PC-3 (cell line): ENCODE data around the gene SHANK2. TPM values are rescaled to one million over a fixed set of nuclear protein-coding genes. Genes with fewer than 3 reads are reported as not detected.

Experiments
- ATAC-seq: fragments of 200-7000 bp; cut with Tn5 transposase; 2 replicates; pipeline ENCODE4 v1.9.1; 2020; ENCODE audit warnings: mild to moderate bottlenecking, moderate library complexity
- BruUV-seq: library from RNA; stranded (reverse); fragments of 400-500 nt; replicated peaks from 2 replicates; lab custom pipeline; 2021; lab: Mats Ljungman, UMichigan
- CTCF ChIA-PET: fragments of 300-600 bp; sonication (Branson Sonifier 250); formaldehyde crosslinking; loops from one replicate; lab custom pipeline; 2022; ENCODE audit warnings: antibody characterized with exemption; lab: Charles Lee
- POLR2A ChIA-PET: fragments of 300-600 bp; sonication (Branson Sonifier 250); formaldehyde crosslinking; loops from one replicate; lab custom pipeline; 2022; ENCODE audit warnings: antibody characterized with exemption; ENCODE audit not compliant: unreplicated experiment; lab: Charles Lee
- DNase-seq: peaks from one replicate; pipeline ENCODE4 v3.0.0-alpha.2; 2015
- H2AFZ ChIP-seq: fragments of 300-600 bp; sonication (generic); 2 replicates; pipeline ENCODE4 v1.6.0; 2016; ENCODE audit warnings: antibody characterized with exemption, low read length
- H3F3A ChIP-seq: fragments of 300-600 bp; sonication (generic); one replicate; pipeline ENCODE4 v1.6.0; 2017; ENCODE audit warnings: antibody characterized with exemption, low read length, control low read depth, mild to moderate bottlenecking; ENCODE audit not compliant: unreplicated experiment
- H3K27ac ChIP-seq: fragments of 300-600 bp; sonication (generic); 2 replicates; pipeline ENCODE4 v1.5.1; 2016; ENCODE audit warnings: mild to moderate bottlenecking, low read length
- H3K27me3 ChIP-seq: fragments of 300-600 bp; sonication (generic); 2 replicates; pipeline ENCODE4 v1.6.1; 2016; ENCODE audit warnings: low read length, mixed read lengths
- H3K36me3 ChIP-seq: fragments of 300-600 bp; sonication (generic); 2 replicates; pipeline ENCODE4 v1.6.1; 2016; ENCODE audit warnings: low read depth, mixed run types, low read length, mixed read lengths
- H3K4me1 ChIP-seq: fragments of 300-600 bp; sonication (generic); 2 replicates; pipeline ENCODE4 v1.5.1; 2016; ENCODE audit warnings: low read length; ENCODE audit not compliant: insufficient read depth
- H3K4me2 ChIP-seq: fragments of 300-600 bp; sonication (generic); 2 replicates; pipeline ENCODE4 v1.6.0; 2016; ENCODE audit warnings: low read length
- H3K4me3 ChIP-seq: fragments of 300-600 bp; sonication (generic); 2 replicates; pipeline ENCODE4 v1.5.1; 2016; ENCODE audit warnings: mild to moderate bottlenecking, low read length, mixed read lengths
- H3K79me2 ChIP-seq: fragments of 300-600 bp; sonication (generic); 2 replicates; pipeline ENCODE4 v1.6.1; 2017; ENCODE audit warnings: low read length, mixed read lengths
- H3K9ac ChIP-seq: fragments of 300-600 bp; sonication (generic); 2 replicates; pipeline ENCODE4 v1.6.0; 2016; ENCODE audit warnings: mild to moderate bottlenecking, low read length
- H3K9me2 ChIP-seq: fragments of 300-600 bp; sonication (generic); replicated peaks from 2 replicates; pipeline ENCODE4 v1.6.1; 2016; ENCODE audit warnings: mixed run types, low read length, mixed read lengths
- H3K9me3 ChIP-seq: fragments of 300-600 bp; sonication (generic); 2 replicates; pipeline ENCODE4 v1.6.1; 2016; ENCODE audit warnings: low read length, mixed read lengths
- H4K20me1 ChIP-seq: fragments of 300-600 bp; sonication (generic); 2 replicates; pipeline ENCODE4 v1.6.1; 2016; ENCODE audit warnings: low read length, mixed read lengths
- CTCF ChIP-seq: fragments of 300-600 bp; sonication (generic); conservative IDR thresholded peaks from 2 replicates; pipeline ENCODE4 v1.5.1; 2017; ENCODE audit warnings: antibody characterized with exemption, low read depth, mild to moderate bottlenecking, low read length
- EZH2 ChIP-seq: fragments of 300-600 bp; sonication (generic); IDR thresholded peaks from one replicate; pipeline ENCODE4 v1.6.1; 2017; ENCODE audit warnings: antibody characterized with exemption, mild to moderate bottlenecking, low read length; ENCODE audit not compliant: unreplicated experiment
- EZH2phosphoT487 ChIP-seq: fragments of 300-600 bp; sonication (generic); IDR thresholded peaks from 2 replicates; pipeline ENCODE4 v1.6.1; 2018; ENCODE audit warnings: mild to moderate bottlenecking, antibody characterized with exemption, low read length, borderline replicate concordance
- intact Hi-C: fragments of 100-400 bp; cut with micrococcal nuclease; formaldehyde crosslinking; loops from 2 replicates; pipeline ENCODE4 v1.9.0; 2023
- total RNA-seq: library from RNA; depleted of rRNA; stranded (reverse); fragments of >200 nt; gene quantifications from 2 replicates; pipeline ENCODE4 v1.2.3, GENCODE V29; 2014

Gene SHANK2
- total RNA-seq, 1 experiment from 2014 or later: 45.0 TPM

DNA sequence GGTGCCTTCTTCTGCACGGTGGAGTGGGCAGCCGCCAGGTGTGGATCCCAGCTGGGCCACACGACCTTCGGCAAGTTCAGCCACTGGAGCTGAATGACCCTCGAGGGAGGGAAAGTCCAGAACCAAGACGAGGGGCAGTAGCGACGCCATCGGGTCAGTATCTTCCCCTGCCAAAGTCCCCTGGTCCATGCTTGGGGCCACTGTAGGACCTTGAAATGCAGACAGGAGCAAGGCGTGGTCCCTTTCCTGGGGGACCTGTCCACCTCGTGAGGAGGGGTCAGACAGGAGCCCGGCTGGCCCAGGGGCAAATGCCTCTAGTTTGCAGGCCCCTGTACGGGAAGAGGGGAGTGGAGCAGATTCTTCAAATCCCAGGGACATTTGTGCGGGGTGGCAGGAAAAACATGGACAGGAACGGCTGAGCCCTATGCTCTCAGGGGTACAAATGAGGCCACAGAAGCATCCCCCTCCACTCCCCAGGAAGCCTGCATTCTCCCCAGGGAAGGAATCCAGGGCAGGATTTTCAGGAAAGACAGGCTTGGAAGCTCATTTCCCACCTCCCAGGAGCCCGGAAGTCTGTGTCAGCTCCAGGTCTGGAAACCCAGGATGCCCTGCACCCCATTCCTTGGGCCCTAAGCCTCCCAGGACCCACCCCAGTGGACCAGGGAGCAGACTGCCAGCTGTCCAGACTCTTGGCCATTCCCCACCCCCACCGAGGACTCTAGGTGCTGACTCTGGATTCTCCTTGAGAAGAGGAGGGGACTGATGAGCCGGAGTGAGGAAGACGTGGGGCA lies 6.6 kb downstream of the SHANK2 start:
- Histone ChIP-seq H3K9me2 (no peaks in the 10 kb centered on the region), H3K4me2 (no peak overlapping the region), H3K9ac (no peak overlapping the region), H3K27ac (no peak overlapping the region), H4K20me1 (peaks cover 6% of the 10 kb centered on the region; the same call in 1 of the 2 replicates), H3K4me1 (peaks cover 7% of the 10 kb centered on the region), H3K27me3 (no peaks in the 10 kb centered on the region), H3F3A (no peaks in the 10 kb centered on the region), H2AFZ (no peak overlapping the region), H3K9me3 (no peaks in the 10 kb centered on the region), H3K79me2 (peaks cover 76% of the 10 kb centered on the region), H3K4me3 (no peak overlapping the region), H3K36me3 (no peaks in the 10 kb centered on the region)
- ATAC-seq: no peak
- ChIA-PET POLR2A (no interaction called here), CTCF (no interaction called here)
- no TSS peak for BruUV-seq
- DNase-seq: no peak
- intact Hi-C loops: no loop called here
- no peak for TF ChIP-seq EZH2phosphoT487

DNA sequence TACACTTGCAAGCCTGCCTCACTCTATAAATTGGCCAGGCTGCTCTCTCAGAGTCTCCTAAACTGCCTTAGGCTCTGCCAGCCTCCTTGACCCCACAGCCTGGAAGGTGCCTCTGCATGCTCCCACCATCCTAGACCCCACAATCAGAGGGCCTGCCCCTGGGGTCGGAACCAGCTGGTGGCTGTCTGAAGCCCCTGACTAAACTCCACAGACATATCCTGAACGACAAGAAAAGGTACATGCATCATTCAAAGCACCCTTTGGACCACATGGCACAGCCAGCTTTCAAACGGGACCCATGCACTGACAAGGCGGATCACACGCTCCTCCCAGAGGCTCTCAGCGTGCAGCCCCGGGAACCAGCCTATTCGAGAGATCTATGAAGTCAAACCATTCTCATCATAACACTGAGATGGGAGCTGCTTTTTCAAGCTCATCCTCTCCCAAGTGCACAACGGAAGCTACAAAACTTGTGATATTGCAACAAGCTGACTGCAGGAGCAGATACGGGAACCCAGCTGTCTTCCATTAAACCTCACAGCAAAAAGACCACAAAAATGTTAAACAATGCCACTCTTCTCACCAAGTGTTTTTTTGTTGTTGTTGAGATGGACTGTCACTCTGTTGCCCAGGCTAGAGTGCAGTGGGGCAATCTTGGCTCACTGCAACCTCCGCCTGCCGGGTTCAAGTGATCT lies 8.1 kb downstream of the SHANK2 start:
- no peaks in the 10 kb centered on the region for H3F3A ChIP-seq
- no peak overlapping the region for H2AFZ ChIP-seq
- no peak for DNase-seq
- H3K4me2 ChIP-seq: no peak overlapping the region
- peaks cover 60% of the 10 kb centered on the region for H3K79me2 ChIP-seq
- H3K9me3 ChIP-seq: no peaks in the 10 kb centered on the region
- H3K4me3 ChIP-seq: no peak overlapping the region
- H3K36me3 ChIP-seq: peaks cover 3% of the 10 kb centered on the region; the same call in 1 of the 2 replicates
- TF ChIP-seq CTCF: no peak
- no peak for TF ChIP-seq EZH2phosphoT487
- TF ChIP-seq EZH2: no peak
- CTCF ChIA-PET: no interaction called here
- no peaks in the 10 kb centered on the region for H4K20me1 ChIP-seq
- no peak overlapping the region for H3K27ac ChIP-seq
- ATAC-seq: no peak
- H3K27me3 ChIP-seq: no peaks in the 10 kb centered on the region
- H3K9ac ChIP-seq: no peak overlapping the region
- H3K9me2 ChIP-seq: no peaks in the 10 kb centered on the region
- no peaks in the 10 kb centered on the region for H3K4me1 ChIP-seq
- POLR2A ChIA-PET: no interaction called here
- BruUV-seq: no TSS peak
- intact Hi-C loops: no loop called here

DNA sequence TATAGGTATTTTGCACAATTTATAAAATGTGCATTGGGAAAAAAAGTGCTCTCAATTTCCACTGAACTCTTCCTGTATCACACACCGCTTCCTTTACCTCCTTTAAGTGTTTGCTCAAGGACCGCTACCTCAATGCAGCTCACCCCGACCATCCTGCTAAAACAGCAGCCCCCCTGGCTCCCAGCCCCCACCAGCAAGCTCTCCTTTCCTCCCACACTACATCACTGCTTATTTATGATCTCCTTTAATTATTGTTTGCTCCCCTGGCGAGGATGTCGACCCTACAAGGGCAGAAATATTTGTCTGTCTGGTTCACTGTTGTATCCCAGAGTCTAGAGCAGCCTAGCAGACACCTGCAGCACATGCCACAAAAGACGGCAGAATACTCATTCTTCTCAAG lies 10.0 kb downstream of the SHANK2 start:
- no TSS peak for BruUV-seq
- no peak overlapping the region for H3K4me3 ChIP-seq
- H3F3A ChIP-seq: no peaks in the 10 kb centered on the region
- intact Hi-C loops: no loop called here
- ChIA-PET CTCF (no interaction called here), POLR2A (no interaction called here)
- H3K4me1 ChIP-seq: no peaks in the 10 kb centered on the region
- no peaks in the 10 kb centered on the region for H4K20me1 ChIP-seq
- no peaks in the 10 kb centered on the region for H3K27me3 ChIP-seq
- TF ChIP-seq CTCF: no peak
- no peak for TF ChIP-seq EZH2phosphoT487
- TF ChIP-seq EZH2: no peak
- H3K79me2 ChIP-seq: peaks cover 44% of the 10 kb centered on the region
- no peak for DNase-seq
- H3K36me3 ChIP-seq: peaks cover 6% of the 10 kb centered on the region; the same call in 1 of the 2 replicates
- H3K27ac ChIP-seq: no peak overlapping the region
- H3K4me2 ChIP-seq: no peak overlapping the region
- no peak for ATAC-seq
- no peaks in the 10 kb centered on the region for H3K9me3 ChIP-seq
- H3K9ac ChIP-seq: no peak overlapping the region
- H3K9me2 ChIP-seq: no peaks in the 10 kb centered on the region
- H2AFZ ChIP-seq: no peak overlapping the region
